ENCODE data around the gene GJA4.
"Not testable (repeated sequence)": the region's sequence is repeated elsewhere in the genome, so short reads cannot be mapped to it uniquely, and the experiment has no call there.

The GJA4 gene

GRCh38 chr1:34770891-34771504, 21.8 kb upstream of the GJA4 start:
- no peak for DNase-seq

- DNase-seq, result no peak
Observed at GRCh38 chr1:34771573-34772371, 21.0 kb upstream of the GJA4 start.

GRCh38 chr1:34773114-34773513, 19.7 kb upstream of the GJA4 start:
- not testable (repeated sequence) for DNase-seq

GRCh38 chr1:34774957-34775356, 17.8 kb upstream of the GJA4 start:
- no peak for DNase-seq

GRCh38 chr1:34776911-34777310, 15.9 kb upstream of the GJA4 start:
- no peak for DNase-seq

GRCh38 chr1:34777519-34778321, 15.1 kb upstream of the GJA4 start:
- DNase-seq, result no peak

- no peak for DNase-seq
Observed at GRCh38 chr1:34778381-34778780, 14.4 kb upstream of the GJA4 start.

- DNase-seq, result no peak
Observed at GRCh38 chr1:34779005-34779404, 13.8 kb upstream of the GJA4 start.

GRCh38 chr1:34779526-34779925, 13.3 kb upstream of the GJA4 start:
- no peak for DNase-seq

GRCh38 chr1:34779962-34780361, 12.8 kb upstream of the GJA4 start:
- DNase-seq, result no peak

- DNase-seq, result no peak
Observed at GRCh38 chr1:34780528-34780927, 12.3 kb upstream of the GJA4 start.

- peak; percentile 41 for DNase-seq
Observed at GRCh38 chr1:34781071-34781843, 11.5 kb upstream of the GJA4 start, which contains the start of gene GJB3. TSS of gene GJB3 (plus strand) at chr1:34781214. CDS start at chr1:34784763, 3,549 bp downstream.

GRCh38 chr1:34781844-34782391, 10.9 kb upstream of the GJA4 start:
- no peak for DNase-seq

- no peak for DNase-seq
Observed at GRCh38 chr1:34784751-34785221, 8.0 kb upstream of the GJA4 start.

- no peak for DNase-seq
Observed at GRCh38 chr1:34785231-34785874, 7.4 kb upstream of the GJA4 start.

GRCh38 chr1:34785875-34786470, 6.8 kb upstream of the GJA4 start:
- no peak for DNase-seq

- DNase-seq, result peak; percentile 90
Observed at GRCh38 chr1:34786521-34787325, 6.1 kb upstream of the GJA4 start.

GRCh38 chr1:34787461-34788420, 5.1 kb upstream of the GJA4 start:
- DNase-seq, result peak; percentile 74

GRCh38 chr1:34790985-34791384, 1.8 kb upstream of the GJA4 start:
- no peak for DNase-seq

Data from hematopoietic multipotent progenitor cell treated with erythropoietin and hydrocortisone succinate and interleukin-3 and kit ligand, for 4 days (in vitro differentiated cells).